PC-9 (cell line): ENCODE measurements around the gene TIAM2.

Experiments
- EZH2 ChIP-seq: fragments of 200-600 bp; sonication (generic); IDR thresholded peaks from 2 replicates; pipeline ENCODE4 v1.8.0; 2017; ENCODE audit warnings: antibody characterized with exemption, low read depth
- TF ChIP-seq, protein P1 (sequence below): fragments of 200-600 bp; sonication (generic); conservative IDR thresholded peaks from 2 replicates; pipeline ENCODE4 v1.6.1; 2017; ENCODE audit warnings: mixed run types, antibody characterized with exemption, mild to moderate bottlenecking, moderate library complexity

DNA sequence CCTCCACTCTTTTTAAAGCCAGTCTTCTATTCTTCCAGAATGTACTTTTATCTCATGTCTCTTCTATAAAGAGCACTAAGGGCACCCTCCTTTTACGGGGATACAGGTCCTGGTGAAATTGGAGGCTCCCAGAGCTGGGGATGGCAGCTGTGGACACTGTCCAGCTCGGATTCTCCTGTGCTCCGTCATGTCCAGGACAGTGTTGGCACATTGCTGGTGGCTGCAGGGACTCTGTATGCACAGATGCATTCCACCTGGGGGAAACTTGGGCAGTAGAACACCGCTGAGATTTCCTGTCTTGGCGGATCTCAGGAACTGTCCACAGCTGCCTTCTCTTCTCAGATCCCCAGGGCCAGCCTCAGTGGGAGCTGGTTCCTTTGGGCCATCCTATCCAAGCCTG is 212.1 kb downstream of the TIAM2 start:
- no peak for TF ChIP-seq EZH2
- TF ChIP-seq, protein P1, sequence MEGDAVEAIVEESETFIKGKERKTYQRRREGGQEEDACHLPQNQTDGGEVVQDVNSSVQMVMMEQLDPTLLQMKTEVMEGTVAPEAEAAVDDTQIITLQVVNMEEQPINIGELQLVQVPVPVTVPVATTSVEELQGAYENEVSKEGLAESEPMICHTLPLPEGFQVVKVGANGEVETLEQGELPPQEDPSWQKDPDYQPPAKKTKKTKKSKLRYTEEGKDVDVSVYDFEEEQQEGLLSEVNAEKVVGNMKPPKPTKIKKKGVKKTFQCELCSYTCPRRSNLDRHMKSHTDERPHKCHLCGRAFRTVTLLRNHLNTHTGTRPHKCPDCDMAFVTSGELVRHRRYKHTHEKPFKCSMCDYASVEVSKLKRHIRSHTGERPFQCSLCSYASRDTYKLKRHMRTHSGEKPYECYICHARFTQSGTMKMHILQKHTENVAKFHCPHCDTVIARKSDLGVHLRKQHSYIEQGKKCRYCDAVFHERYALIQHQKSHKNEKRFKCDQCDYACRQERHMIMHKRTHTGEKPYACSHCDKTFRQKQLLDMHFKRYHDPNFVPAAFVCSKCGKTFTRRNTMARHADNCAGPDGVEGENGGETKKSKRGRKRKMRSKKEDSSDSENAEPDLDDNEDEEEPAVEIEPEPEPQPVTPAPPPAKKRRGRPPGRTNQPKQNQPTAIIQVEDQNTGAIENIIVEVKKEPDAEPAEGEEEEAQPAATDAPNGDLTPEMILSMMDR: no peak
